Measurements from ENCODE around the gene AUTS2.

AUTS2 gene

GRCh38 chr7:70512761-70513160 is 914.5 kb downstream of the AUTS2 start:
- FAIRE-seq: no peak
- no peak for DNase-seq (ENCODE audit: low spot score)

GRCh38 chr7:70520611-70521010 is 922.3 kb downstream of the AUTS2 start:
- FAIRE-seq (no peak), DNase-seq (ENCODE audit: low spot score) (no peak)

- FAIRE-seq: no peak
- no peak for DNase-seq (ENCODE audit: low spot score)
Measured at GRCh38 chr7:70523249-70523988, 925.1 kb downstream of the AUTS2 start.

GRCh38 chr7:70523989-70524351 is 925.7 kb downstream of the AUTS2 start:
- DNase-seq (ENCODE audit: low spot score) (no peak), FAIRE-seq (no peak)

- FAIRE-seq: no peak
- DNase-seq (ENCODE audit: low spot score): no peak
Measured at GRCh38 chr7:70525991-70526390, 927.7 kb downstream of the AUTS2 start.

- FAIRE-seq (no peak), DNase-seq (ENCODE audit: low spot score) (no peak)
Measured at GRCh38 chr7:70527520-70528115, 929.3 kb downstream of the AUTS2 start.

- no peak for FAIRE-seq
- no peak for DNase-seq (ENCODE audit: low spot score)
Measured at GRCh38 chr7:70529436-70529835, 931.2 kb downstream of the AUTS2 start.

GRCh38 chr7:70529914-70530585 is 931.8 kb downstream of the AUTS2 start:
- DNase-seq (ENCODE audit: low spot score): no peak
- no peak for FAIRE-seq

GRCh38 chr7:70533614-70534013 is 935.3 kb downstream of the AUTS2 start:
- DNase-seq (ENCODE audit: low spot score): no peak
- FAIRE-seq: no peak

- DNase-seq (ENCODE audit: low spot score): no peak
- FAIRE-seq: no peak
Measured at GRCh38 chr7:70539205-70539604, 940.9 kb downstream of the AUTS2 start.

- no peak for FAIRE-seq
- no peak for DNase-seq (ENCODE audit: low spot score)
Measured at GRCh38 chr7:70539617-70540016, 941.3 kb downstream of the AUTS2 start.

- DNase-seq (ENCODE audit: low spot score) (no peak), FAIRE-seq (no peak)
Measured at GRCh38 chr7:70540641-70541040, 942.4 kb downstream of the AUTS2 start.

GRCh38 chr7:70542750-70543376 is 944.6 kb downstream of the AUTS2 start:
- no peak for DNase-seq (ENCODE audit: low spot score)
- no peak for FAIRE-seq

- FAIRE-seq: no peak
- no peak for DNase-seq (ENCODE audit: low spot score)
Measured at GRCh38 chr7:70544016-70544415, 945.7 kb downstream of the AUTS2 start.

- FAIRE-seq: no peak
Measured at GRCh38 chr7:70545214-70545613, 946.9 kb downstream of the AUTS2 start.

GRCh38 chr7:70552141-70552540 is 953.9 kb downstream of the AUTS2 start:
- FAIRE-seq (no peak), DNase-seq (ENCODE audit: low spot score) (no peak)

More at GRCh38 chr7:70545214-70545613, 946.9 kb downstream of the AUTS2 start:
- DNase-seq (ENCODE audit: low spot score): no peak

- no peak for DNase-seq (ENCODE audit: low spot score)
- FAIRE-seq: no peak
Measured at GRCh38 chr7:70553364-70553763, 955.1 kb downstream of the AUTS2 start.

- FAIRE-seq (no peak), DNase-seq (ENCODE audit: low spot score) (no peak)
Measured at GRCh38 chr7:70554646-70555045, 956.4 kb downstream of the AUTS2 start.

- no peak for DNase-seq (ENCODE audit: low spot score)
- FAIRE-seq: no peak
Measured at GRCh38 chr7:70556761-70557160, 958.5 kb downstream of the AUTS2 start.

- no peak for FAIRE-seq
Measured at GRCh38 chr7:70557338-70557737, 959.1 kb downstream of the AUTS2 start.

GRCh38 chr7:70559815-70560214 is 961.5 kb downstream of the AUTS2 start:
- no peak for DNase-seq (ENCODE audit: low spot score)
- no peak for FAIRE-seq

More at GRCh38 chr7:70557338-70557737, 959.1 kb downstream of the AUTS2 start:
- DNase-seq (ENCODE audit: low spot score): no peak

GRCh38 chr7:70563960-70564359 is 965.7 kb downstream of the AUTS2 start:
- FAIRE-seq: no peak

More at GRCh38 chr7:70563960-70564359, 965.7 kb downstream of the AUTS2 start:
- no peak for DNase-seq (ENCODE audit: low spot score)
